Activated naive CD4-positive, alpha-beta T cell treated with anti-CD3 and anti-CD28 coated beads, Interleukin-2, amount 50 U/mL, for 72 hours (primary cell): ENCODE results near the gene FHAD1. TPM values are rescaled to one million over a fixed set of nuclear protein-coding genes. Genes with fewer than 3 reads are reported as not detected.
A peak's percentile ranks its signal among the peaks of the same experiment; 100 is the strongest.

ENCODE experiments used
- ATAC-seq, 2 donors: fragments of 150-1000 bp; cut with Tn5 transposase; 2 replicates each; pipeline ENCODE4 v1.10.0; 2021; ENCODE audit warnings: mild to moderate bottlenecking in 2 of 2, moderate library complexity in 2 of 2
- DNase-seq, 2 donors: peaks; one replicate each; pipeline ENCODE4 v3.0.0; 2021 to 2022; ENCODE audit warnings: low spot score in 2 of 2
- H3K27ac Mint-ChIP-seq, 2 donors: one replicate each; pipeline ENCODE4 v1.8.0; 2022; ENCODE audit warnings: mild to moderate bottlenecking in 2 of 2, mixed read lengths in 2 of 2
- H3K36me3 Mint-ChIP-seq, 2 donors: one replicate each; pipeline ENCODE4 v1.8.0; 2022; ENCODE audit warnings: mixed read lengths in 2 of 2
- H3K9me3 Mint-ChIP-seq, 2 donors: one replicate each; pipeline ENCODE4 v1.8.0; 2022; ENCODE audit warnings: mixed read lengths in 2 of 2
- total RNA-seq, 2 donors: library from RNA; stranded (reverse); gene quantifications; one replicate each; pipeline ENCODE4 v1.2.3, GENCODE V29; 2022

FHAD1 gene
- total RNA-seq, 2 donors from 2014 or later, result 0.27 TPM; not detected in 1

- no peaks in the 10 kb centered on the region for H3K36me3 Mint-ChIP-seq
- no peaks in the 10 kb centered on the region for H3K9me3 Mint-ChIP-seq
- ATAC-seq (no peak), DNase-seq (no peak)
- H3K27ac Mint-ChIP-seq, result no peak overlapping the region
These were observed 33.6 kb upstream of the FHAD1 start for GRCh38 chr1:15213341-15213821.

- DNase-seq (no peak), ATAC-seq (no peak)
- Mint-ChIP-seq H3K27ac (no peak overlapping the region), H3K36me3 (peaks cover 0 to 6% of the 10 kb centered on the region in 2 donors), H3K9me3 (no peaks in the 10 kb centered on the region)
These were observed 32.5 kb upstream of the FHAD1 start for GRCh38 chr1:15214527-15214926.

GRCh38 chr1:15215116-15215515 lies 31.9 kb upstream of the FHAD1 start:
- DNase-seq (no peak), ATAC-seq (no peak)
- Mint-ChIP-seq H3K27ac (no peak overlapping the region), H3K36me3 (peaks cover 0 to 6% of the 10 kb centered on the region in 2 donors), H3K9me3 (no peaks in the 10 kb centered on the region)

- peaks cover 0 to 6% of the 10 kb centered on the region in 2 donors for H3K36me3 Mint-ChIP-seq
- no peak overlapping the region for H3K27ac Mint-ChIP-seq
- ATAC-seq (no peak), DNase-seq (no peak)
- H3K9me3 Mint-ChIP-seq, result no peaks in the 10 kb centered on the region
These were observed 29.4 kb upstream of the FHAD1 start for GRCh38 chr1:15217654-15218053.

- DNase-seq, result no peak
- no peaks in the 10 kb centered on the region for H3K9me3 Mint-ChIP-seq
- H3K27ac Mint-ChIP-seq, result no peak overlapping the region
- peaks cover 0 to 6% of the 10 kb centered on the region in 2 donors for H3K36me3 Mint-ChIP-seq
- ATAC-seq, result no peak
These were observed 28.4 kb upstream of the FHAD1 start for GRCh38 chr1:15218287-15219279.

GRCh38 chr1:15219280-15220023 lies 27.6 kb upstream of the FHAD1 start:
- Mint-ChIP-seq H3K36me3 (peaks cover 0 to 6% of the 10 kb centered on the region in 2 donors), H3K27ac (no peak overlapping the region), H3K9me3 (no peaks in the 10 kb centered on the region)
- ATAC-seq (no peak), DNase-seq (no peak)

GRCh38 chr1:15220024-15220392 lies 27.0 kb upstream of the FHAD1 start:
- Mint-ChIP-seq H3K27ac (no peak overlapping the region), H3K36me3 (peaks cover 0 to 6% of the 10 kb centered on the region in 2 donors), H3K9me3 (no peaks in the 10 kb centered on the region)
- DNase-seq, result no peak
- no peak for ATAC-seq

GRCh38 chr1:15220825-15221431 lies 26.1 kb upstream of the FHAD1 start:
- Mint-ChIP-seq H3K27ac (no peak overlapping the region), H3K9me3 (no peaks in the 10 kb centered on the region), H3K36me3 (peaks cover 0 to 6% of the 10 kb centered on the region in 2 donors)
- DNase-seq, result no peak
- no peak for ATAC-seq

GRCh38 chr1:15222653-15223303 lies 24.2 kb upstream of the FHAD1 start:
- Mint-ChIP-seq H3K36me3 (peaks cover 0 to 6% of the 10 kb centered on the region in 2 donors), H3K9me3 (no peaks in the 10 kb centered on the region), H3K27ac (no peak overlapping the region)
- ATAC-seq, result no peak
- no peak for DNase-seq

- Mint-ChIP-seq H3K36me3 (no peaks in the 10 kb centered on the region), H3K9me3 (no peaks in the 10 kb centered on the region), H3K27ac (no peak overlapping the region)
- ATAC-seq (no peak), DNase-seq (no peak)
These were observed 22.7 kb upstream of the FHAD1 start for GRCh38 chr1:15224259-15224869.

- no peak overlapping the region for H3K27ac Mint-ChIP-seq
- DNase-seq (no peak), ATAC-seq (no peak)
- H3K9me3 Mint-ChIP-seq, result no peaks in the 10 kb centered on the region
- no peaks in the 10 kb centered on the region for H3K36me3 Mint-ChIP-seq
These were observed 22.0 kb upstream of the FHAD1 start for GRCh38 chr1:15224974-15225373.

- no peak for DNase-seq
- ATAC-seq, result no peak
- H3K27ac Mint-ChIP-seq, result no peak overlapping the region
- no peaks in the 10 kb centered on the region for H3K36me3 Mint-ChIP-seq
- H3K9me3 Mint-ChIP-seq, result no peaks in the 10 kb centered on the region
These were observed 21.6 kb upstream of the FHAD1 start for GRCh38 chr1:15225461-15225860.

GRCh38 chr1:15226388-15227255 lies 20.4 kb upstream of the FHAD1 start:
- Mint-ChIP-seq H3K9me3 (no peaks in the 10 kb centered on the region), H3K36me3 (no peaks in the 10 kb centered on the region), H3K27ac (no peak overlapping the region)
- DNase-seq (no peak), ATAC-seq (no peak)

- DNase-seq, result no peak
- ATAC-seq, result no peak
- H3K27ac Mint-ChIP-seq, result no peak overlapping the region
- no peaks in the 10 kb centered on the region for H3K9me3 Mint-ChIP-seq
- peaks cover 0 to 8% of the 10 kb centered on the region in 2 donors for H3K36me3 Mint-ChIP-seq
These were observed 17.3 kb upstream of the FHAD1 start for GRCh38 chr1:15229707-15230131.

- peak overlapping the region; percentile 36 to 79 for H3K27ac Mint-ChIP-seq
- no peaks in the 10 kb centered on the region for H3K9me3 Mint-ChIP-seq
- DNase-seq, result no peak
- peaks cover 0 to 8% of the 10 kb centered on the region in 2 donors for H3K36me3 Mint-ChIP-seq
- ATAC-seq, result peak; percentile 98 to 99
These were observed 15.3 kb upstream of the FHAD1 start for GRCh38 chr1:15231714-15232201.
